Measurements from ENCODE around the gene SLC25A44. TPM values are rescaled to one million over a fixed set of nuclear protein-coding genes. Genes with fewer than 3 reads are reported as not detected.

Gene SLC25A44
- total and polyA plus RNA-seq, 2 experiments from 2014 or later = 14.3 to 15.4 TPM

DNA sequence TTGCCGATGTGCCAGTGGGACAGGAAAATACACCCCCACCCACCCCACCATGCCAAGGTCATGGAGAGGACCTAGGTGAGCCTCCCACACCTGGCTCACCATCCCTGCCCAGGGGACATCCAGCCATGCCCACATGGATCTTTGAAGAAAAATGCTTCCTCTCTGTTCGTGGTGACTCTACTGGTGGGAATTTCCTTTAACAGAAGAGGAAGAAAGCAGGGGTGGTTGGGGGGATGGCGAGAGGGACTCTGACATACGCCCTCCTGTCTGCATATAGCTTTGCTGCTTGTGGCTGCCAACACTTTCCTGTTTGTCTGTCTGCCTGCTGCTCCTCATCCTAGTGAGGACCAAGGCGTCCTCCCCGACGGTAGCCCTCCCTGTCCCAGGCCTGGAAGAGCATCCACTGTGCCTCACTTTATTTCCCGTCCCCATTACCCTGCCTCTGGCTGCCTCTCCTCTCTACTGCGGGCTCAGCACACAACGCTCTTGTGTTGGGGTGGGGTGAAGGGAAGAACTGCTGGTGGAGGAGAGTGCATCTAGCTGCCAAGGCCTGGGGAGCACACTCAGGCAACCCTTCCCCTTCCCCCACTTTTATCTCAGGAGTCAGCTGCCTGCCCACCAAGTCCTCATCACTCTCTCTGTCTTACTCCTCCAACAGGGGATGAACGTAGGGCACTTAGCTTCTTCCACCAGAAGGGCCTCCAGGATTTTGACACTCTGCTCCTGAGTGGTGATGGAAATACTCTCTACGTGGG is 38.0 kb upstream of the SLC25A44 start:
- in situ Hi-C loops (cut with MboI) = no loop called here
- H3K79me2 ChIP-seq (ENCODE audit: insufficient read depth) = no peaks in the 10 kb centered on the region
- WGBS, 2 experiments (ENCODE audit: low coverage in 1 of 2, low lambda C conversion rate in 2 of 2, missing lambda C conversion rate in 2 of 2) = 66 to 67% methylated on average over 12 of the region's 12 CpGs
- DNase-seq = no peak
- no peak overlapping the region for H3K4me2 ChIP-seq (ENCODE audit: unreplicated experiment)
- no peaks in the 10 kb centered on the region for H3K36me3 ChIP-seq (ENCODE audit: low read depth)
- no peaks in the 10 kb centered on the region for H3K9me2 ChIP-seq (ENCODE audit: insufficient read depth)
- no peaks in the 10 kb centered on the region for H3K9me3 ChIP-seq (ENCODE audit: low read depth)
- H3K4me3 ChIP-seq = no peak overlapping the region
- H4K20me1 ChIP-seq (ENCODE audit: insufficient read depth) = no peaks in the 10 kb centered on the region
- no peak overlapping the region for H2AFZ ChIP-seq
- no peaks in the 10 kb centered on the region for H3K27me3 ChIP-seq (replicated peaks; ENCODE audit: insufficient read depth)
- peaks cover 13% of the 10 kb centered on the region; the same call in 1 of the 2 replicates for H3K4me1 ChIP-seq (ENCODE audit: insufficient read depth)
- H3K27ac ChIP-seq = no peak overlapping the region
- 0 out of 2 replicates have a peak, but pooled peaks cover 4% of the 10 kb centered on the region for H3F3A ChIP-seq (ENCODE audit: insufficient read depth)
- H3K9ac ChIP-seq = no peak overlapping the region
- TF ChIP-seq EZH2phosphoT487 (IDR thresholded peaks at IDR 0.05; ENCODE audit: insufficient read depth, low read depth) (no peak), EZH2 (IDR thresholded peaks at IDR 0.05; ENCODE audit: insufficient read depth, poor library complexity, severe bottlenecking) (no peak)

DNA sequence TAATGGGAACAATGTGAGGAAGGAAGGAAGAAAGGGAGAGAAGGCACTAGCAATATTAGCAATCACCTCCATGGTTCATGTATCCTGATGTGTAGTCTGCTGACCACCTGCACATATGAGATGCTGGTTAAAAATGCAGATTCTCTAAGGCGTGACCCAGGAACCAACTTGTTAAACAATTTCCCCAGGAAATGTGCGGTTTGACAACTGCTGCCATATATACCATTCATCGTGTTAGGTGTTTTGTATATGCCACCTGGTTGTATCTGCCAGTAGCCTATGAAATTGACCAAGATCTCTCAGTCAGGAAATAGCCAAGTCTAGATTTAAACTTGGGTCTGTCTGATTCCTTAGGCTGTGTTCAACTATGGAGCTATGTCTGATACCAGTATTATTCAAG is 36.4 kb upstream of the SLC25A44 start:
- Histone ChIP-seq H4K20me1 (ENCODE audit: insufficient read depth) (no peaks in the 10 kb centered on the region), H3K36me3 (ENCODE audit: low read depth) (no peaks in the 10 kb centered on the region), H3K27ac (no peak overlapping the region), H3F3A (ENCODE audit: insufficient read depth) (0 out of 2 replicates have a peak, but pooled peaks cover 4% of the 10 kb centered on the region), H3K4me2 (ENCODE audit: unreplicated experiment) (no peak overlapping the region), H2AFZ (no peak overlapping the region), H3K27me3 (replicated peaks; ENCODE audit: insufficient read depth) (no peaks in the 10 kb centered on the region), H3K4me1 (ENCODE audit: insufficient read depth) (peaks cover 4% of the 10 kb centered on the region; the same call in 1 of the 2 replicates), H3K9me3 (ENCODE audit: low read depth) (no peaks in the 10 kb centered on the region), H3K79me2 (ENCODE audit: insufficient read depth) (no peaks in the 10 kb centered on the region), H3K9ac (no peak overlapping the region), H3K4me3 (no peak overlapping the region), H3K9me2 (ENCODE audit: insufficient read depth) (no peaks in the 10 kb centered on the region)
- TF ChIP-seq EZH2phosphoT487 (IDR thresholded peaks at IDR 0.05; ENCODE audit: insufficient read depth, low read depth) = no peak
- TF ChIP-seq EZH2 (IDR thresholded peaks at IDR 0.05; ENCODE audit: insufficient read depth, poor library complexity, severe bottlenecking) = no peak
- DNase-seq = no peak
- WGBS, 2 experiments (ENCODE audit: low coverage in 1 of 2, low lambda C conversion rate in 2 of 2, missing lambda C conversion rate in 2 of 2) = 61 to 66% methylated on average over 3 of the region's 3 CpGs
- in situ Hi-C loops (cut with MboI) = no loop called here

DNA sequence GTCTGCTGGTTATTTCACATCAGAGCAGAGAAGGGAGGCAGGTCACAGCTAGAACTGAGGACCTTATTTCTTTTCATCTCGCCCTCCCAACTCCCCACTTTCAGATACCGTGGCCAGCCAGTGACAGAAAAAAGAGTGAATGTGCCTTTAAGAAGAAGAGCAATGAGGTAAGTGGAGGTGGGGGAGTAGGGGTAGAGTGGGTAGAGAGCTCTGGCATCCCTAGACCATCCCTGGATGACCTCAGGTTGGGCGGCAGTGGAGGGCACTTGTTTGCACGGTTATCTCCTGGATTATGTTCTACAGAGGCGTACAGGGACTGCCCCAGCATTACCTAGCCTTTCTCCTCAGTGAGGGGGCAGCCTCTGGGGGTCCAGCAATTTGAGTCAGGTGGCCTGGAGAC is 35.9 kb upstream of the SLC25A44 start:
- Histone ChIP-seq H3K4me1 (ENCODE audit: insufficient read depth) (no peaks in the 10 kb centered on the region; the same call in 1 of the 2 replicates), H4K20me1 (ENCODE audit: insufficient read depth) (no peaks in the 10 kb centered on the region), H3K9ac (no peak overlapping the region), H3K79me2 (ENCODE audit: insufficient read depth) (no peaks in the 10 kb centered on the region), H3K27me3 (replicated peaks; ENCODE audit: insufficient read depth) (no peaks in the 10 kb centered on the region), H3K4me3 (no peak overlapping the region), H3K9me3 (ENCODE audit: low read depth) (no peaks in the 10 kb centered on the region), H3K4me2 (ENCODE audit: unreplicated experiment) (no peak overlapping the region), H3K36me3 (ENCODE audit: low read depth) (no peaks in the 10 kb centered on the region), H3F3A (ENCODE audit: insufficient read depth) (0 out of 2 replicates have a peak, but pooled peaks cover 4% of the 10 kb centered on the region), H2AFZ (no peak overlapping the region), H3K27ac (no peak overlapping the region), H3K9me2 (ENCODE audit: insufficient read depth) (no peaks in the 10 kb centered on the region)
- no peak for DNase-seq
- in situ Hi-C loops (cut with MboI) = no loop called here
- 78 to 79% methylated on average over 5 of the region's 5 CpGs for WGBS, 2 experiments (ENCODE audit: low coverage in 1 of 2, low lambda C conversion rate in 2 of 2, missing lambda C conversion rate in 2 of 2)
- TF ChIP-seq EZH2 (IDR thresholded peaks at IDR 0.05; ENCODE audit: insufficient read depth, poor library complexity, severe bottlenecking) (no peak), EZH2phosphoT487 (IDR thresholded peaks at IDR 0.05; ENCODE audit: insufficient read depth, low read depth) (no peak)

DNA sequence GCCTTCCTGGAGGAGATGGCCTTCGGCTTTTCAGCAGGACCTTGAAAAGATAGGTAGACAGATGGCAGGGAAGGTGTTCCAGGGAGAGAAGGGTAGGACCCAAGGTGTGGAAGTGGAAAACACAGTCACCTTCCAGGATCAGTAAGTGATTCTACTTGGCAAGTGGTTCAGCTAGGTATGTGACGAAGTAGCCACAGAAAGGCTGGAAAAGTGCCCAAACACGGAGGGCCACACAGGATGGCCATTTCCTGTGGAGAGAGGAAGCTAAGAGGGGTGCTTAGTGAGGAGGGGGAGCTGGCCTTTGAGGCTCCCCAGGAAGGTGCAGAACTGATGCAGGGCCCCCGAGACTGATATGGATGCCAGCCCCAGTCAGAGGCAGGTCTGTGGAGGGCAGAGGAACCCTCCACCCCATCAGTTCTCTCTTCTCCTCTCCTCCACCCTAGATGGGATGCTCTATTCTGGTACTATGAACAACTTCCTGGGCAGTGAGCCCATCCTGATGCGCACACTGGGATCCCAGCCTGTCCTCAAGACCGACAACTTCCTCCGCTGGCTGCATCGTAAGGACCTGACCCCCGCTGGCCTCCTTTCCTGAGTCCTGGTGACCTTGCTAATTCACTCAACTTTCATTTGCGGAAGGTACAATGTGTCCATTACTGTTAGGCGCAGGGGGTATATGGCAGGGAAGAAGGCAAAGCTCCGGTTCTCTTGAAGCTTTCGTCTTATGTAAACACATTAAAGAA is 33.7 kb upstream of the SLC25A44 start:
- 84 to 87% methylated on average over 13 of the region's 13 CpGs for WGBS, 2 experiments (ENCODE audit: low coverage in 1 of 2, low lambda C conversion rate in 2 of 2, missing lambda C conversion rate in 2 of 2)
- no peak for TF ChIP-seq EZH2 (IDR thresholded peaks at IDR 0.05; ENCODE audit: insufficient read depth, poor library complexity, severe bottlenecking)
- no peak for TF ChIP-seq EZH2phosphoT487 (IDR thresholded peaks at IDR 0.05; ENCODE audit: insufficient read depth, low read depth)

More for the DNA sequence above, 33.7 kb upstream of the SLC25A44 start:
- Histone ChIP-seq H4K20me1 (ENCODE audit: insufficient read depth) (no peaks in the 10 kb centered on the region), H3K27me3 (replicated peaks; ENCODE audit: insufficient read depth) (no peaks in the 10 kb centered on the region), H3K9me3 (ENCODE audit: low read depth) (no peaks in the 10 kb centered on the region), H3K79me2 (ENCODE audit: insufficient read depth) (no peaks in the 10 kb centered on the region), H3K4me1 (ENCODE audit: insufficient read depth) (no peaks in the 10 kb centered on the region), H3K4me2 (ENCODE audit: unreplicated experiment) (peak overlapping the region; percentile 57), H3K4me3 (no peak overlapping the region), H3K9ac (peak overlapping the region; percentile 59; the same call in 1 of the 2 replicates), H3K27ac (no peak overlapping the region), H3F3A (ENCODE audit: insufficient read depth) (0 out of 2 replicates have a peak, but pooled peaks cover 4% of the 10 kb centered on the region), H3K9me2 (ENCODE audit: insufficient read depth) (no peaks in the 10 kb centered on the region), H2AFZ (peak overlapping the region; percentile 79), H3K36me3 (ENCODE audit: low read depth) (no peaks in the 10 kb centered on the region)
- in situ Hi-C loops (cut with MboI) = no loop called here
- DNase-seq = no peak
